Astrocyte (in vitro differentiated cells and primary cell): ENCODE results near the gene PAM16. TPM values are rescaled to one million over a fixed set of nuclear protein-coding genes. Genes with fewer than 3 reads are reported as not detected.

ENCODE experiments used
- DNase-seq: peaks from one replicate; pipeline ENCODE4 v3.0.0-alpha.2; 2010; ENCODE audit warnings: low read depth
- FAIRE-seq: peaks from 2 replicates; lab custom pipeline; 2011; peaks lifted over from hg19 to GRCh38; lab: Jason Lieb, UNC
- H2AFZ ChIP-seq: 2 replicates; pipeline ENCODE4 v1.6.0; 2012; ENCODE audit warnings: low read depth, low read length, inconsistent platforms
- H3K27ac ChIP-seq: 2 replicates; pipeline ENCODE4 v1.5.1; 2011; ENCODE audit warnings: low read depth, low read length, inconsistent platforms
- H3K27me3 ChIP-seq: 2 replicates; pipeline ENCODE4 v1.6.0; 2011; ENCODE audit warnings: low read length, inconsistent platforms; ENCODE audit not compliant: insufficient read depth
- H3K36me3 ChIP-seq: 2 replicates; pipeline ENCODE4 v1.5.1; 2011; ENCODE audit warnings: low read length, inconsistent platforms; ENCODE audit not compliant: insufficient read depth
- H3K4me1 ChIP-seq: 2 replicates; pipeline ENCODE4 v1.5.1; 2011; ENCODE audit warnings: low read length, inconsistent platforms; ENCODE audit not compliant: insufficient read depth
- H3K4me2 ChIP-seq: 2 replicates; pipeline ENCODE4 v1.6.0; 2012; ENCODE audit warnings: low read length, inconsistent platforms
- H3K4me3 ChIP-seq: 2 replicates; pipeline ENCODE4 v1.5.1; 2011; ENCODE audit warnings: low read depth, mild to moderate bottlenecking, low read length, inconsistent platforms; ENCODE audit not compliant: insufficient read depth
- H3K79me2 ChIP-seq: 2 replicates; pipeline ENCODE4 v1.6.0; 2012; ENCODE audit warnings: mild to moderate bottlenecking, low read length, inconsistent platforms; ENCODE audit not compliant: insufficient read depth
- H3K9ac ChIP-seq: 2 replicates; pipeline ENCODE4 v1.6.0; 2012; ENCODE audit warnings: mild to moderate bottlenecking, low read length, inconsistent platforms
- H3K9me3 ChIP-seq: 2 replicates; pipeline ENCODE4 v1.5.1; 2012; ENCODE audit warnings: low read depth, mild to moderate bottlenecking, low read length, inconsistent platforms; ENCODE audit not compliant: insufficient read depth
- H4K20me1 ChIP-seq: 2 replicates; pipeline ENCODE4 v1.6.0; 2012; ENCODE audit warnings: low read length, inconsistent platforms; ENCODE audit not compliant: insufficient read depth
- H3K27ac Mint-ChIP-seq: one replicate; pipeline ENCODE4 v1.8.0; 2021; ENCODE audit warnings: mild to moderate bottlenecking, mixed read lengths; ENCODE audit not compliant: unreplicated experiment
- H3K27me3 Mint-ChIP-seq: one replicate; pipeline ENCODE4 v1.8.0; 2021; ENCODE audit warnings: low read depth, mixed read lengths; ENCODE audit not compliant: unreplicated experiment
- H3K36me3 Mint-ChIP-seq: one replicate; pipeline ENCODE4 v1.8.0; 2021; ENCODE audit warnings: low read depth, mixed read lengths; ENCODE audit not compliant: unreplicated experiment
- H3K4me1 Mint-ChIP-seq: one replicate; pipeline ENCODE4 v1.8.0; 2021; ENCODE audit warnings: low read depth, mixed read lengths; ENCODE audit not compliant: unreplicated experiment
- H3K4me3 Mint-ChIP-seq: one replicate; pipeline ENCODE4 v1.8.0; 2021; ENCODE audit warnings: mild to moderate bottlenecking, moderate library complexity, mixed read lengths; ENCODE audit not compliant: unreplicated experiment
- H3K9me3 Mint-ChIP-seq: one replicate; pipeline ENCODE4 v1.8.0; 2021; ENCODE audit warnings: mild to moderate bottlenecking, mixed read lengths; ENCODE audit not compliant: unreplicated experiment
- CTCF ChIP-seq: IDR thresholded peaks from 2 replicates; pipeline ENCODE4 v1.5.1; 2011; ENCODE audit warnings: low read depth, mild to moderate bottlenecking, inconsistent platforms, low read length, moderate library complexity; ENCODE audit not compliant: insufficient read depth
- EZH2 ChIP-seq: IDR thresholded peaks from 2 replicates; pipeline ENCODE4 v1.6.1; 2012; ENCODE audit warnings: mild to moderate bottlenecking, low read length, inconsistent platforms; ENCODE audit not compliant: insufficient read depth
- total RNA-seq: library from RNA; stranded (reverse); gene quantifications from 2 replicates; pipeline ENCODE4 v1.2.1, GENCODE V29; 2021

The PAM16 gene
- total RNA-seq, 1 donor from 2014 or later: 51.9 TPM

- Histone ChIP-seq H3K4me3 (peak overlapping the region; percentile 35), H3K27ac (peak overlapping the region; percentile 64), H3K79me2 (peaks cover 41% of the 10 kb centered on the region), H3K4me2 (peak overlapping the region; percentile 85), H3K4me1 (peaks cover 8% of the 10 kb centered on the region), H3K9me3 (no peaks in the 10 kb centered on the region), H3K9ac (peak overlapping the region; percentile 64), H4K20me1 (peaks cover 29% of the 10 kb centered on the region), H3K27me3 (no peaks in the 10 kb centered on the region), H2AFZ (no peak overlapping the region), H3K36me3 (no peaks in the 10 kb centered on the region)
- peak overlapping the region; percentile 48 for H3K27ac Mint-ChIP-seq
- H3K4me3 Mint-ChIP-seq: peak overlapping the region; percentile 95
- no peak for TF ChIP-seq CTCF
- TF ChIP-seq EZH2: no peak
- no peaks in the 10 kb centered on the region for H3K9me3 Mint-ChIP-seq
- peaks cover 4% of the 10 kb centered on the region for H3K36me3 Mint-ChIP-seq
- FAIRE-seq: no peak
- no peak for DNase-seq
- H3K27me3 Mint-ChIP-seq: no peaks in the 10 kb centered on the region
- peaks cover 7% of the 10 kb centered on the region for H3K4me1 Mint-ChIP-seq
Measured at GRCh38 chr16:4351880-4352279, 759 bp upstream of the PAM16 start.

GRCh38 chr16:4350365-4350786, 745 bp downstream of the PAM16 start:
- Histone ChIP-seq H3K4me2 (peak overlapping the region; percentile 85), H3K4me1 (peaks cover 8% of the 10 kb centered on the region), H3K79me2 (peaks cover 56% of the 10 kb centered on the region), H3K4me3 (peak overlapping the region; percentile 83), H3K27me3 (no peaks in the 10 kb centered on the region), H3K9me3 (no peaks in the 10 kb centered on the region), H3K9ac (peak overlapping the region; percentile 84), H3K27ac (peak overlapping the region; percentile 55), H4K20me1 (peaks cover 44% of the 10 kb centered on the region), H2AFZ (peak overlapping the region; percentile 72), H3K36me3 (no peaks in the 10 kb centered on the region)
- peaks cover 4% of the 10 kb centered on the region for H3K36me3 Mint-ChIP-seq
- peak overlapping the region; percentile 83 for H3K27ac Mint-ChIP-seq
- DNase-seq (no peak), FAIRE-seq (no peak)
- TF ChIP-seq CTCF: no peak
- no peak for TF ChIP-seq EZH2
- peaks cover 7% of the 10 kb centered on the region for H3K4me1 Mint-ChIP-seq
- H3K9me3 Mint-ChIP-seq: no peaks in the 10 kb centered on the region
- H3K4me3 Mint-ChIP-seq: peak overlapping the region; percentile 95
- no peaks in the 10 kb centered on the region for H3K27me3 Mint-ChIP-seq

GRCh38 chr16:4349332-4349731, 1.8 kb downstream of the PAM16 start:
- Histone ChIP-seq H3K27me3 (no peaks in the 10 kb centered on the region), H3K4me1 (peaks cover 8% of the 10 kb centered on the region), H3K9me3 (no peaks in the 10 kb centered on the region), H3K79me2 (peaks cover 62% of the 10 kb centered on the region), H3K4me2 (peak overlapping the region; percentile 85), H3K4me3 (no peak overlapping the region), H4K20me1 (peaks cover 55% of the 10 kb centered on the region), H3K27ac (no peak overlapping the region), H2AFZ (no peak overlapping the region), H3K9ac (no peak overlapping the region), H3K36me3 (no peaks in the 10 kb centered on the region)
- Mint-ChIP-seq H3K4me1 (peaks cover 7% of the 10 kb centered on the region), H3K9me3 (no peaks in the 10 kb centered on the region), H3K27me3 (no peaks in the 10 kb centered on the region), H3K27ac (no peak overlapping the region), H3K36me3 (peaks cover 7% of the 10 kb centered on the region), H3K4me3 (no peak overlapping the region)
- DNase-seq: no peak
- no peak for FAIRE-seq
- TF ChIP-seq CTCF: no peak
- TF ChIP-seq EZH2: no peak
